Upper lobe of left lung (tissue), 4 donors: ENCODE data around the gene MCF2.

Experiments used
- CTCF ChIP-seq, 6 experiments: fragments of 450-650 bp in 4 of 6; fragments of 200-600 bp in 2 of 6; sonication (generic) in 2 of 6; IDR thresholded peaks; one replicate each; pipeline ENCODE4 v1.5.1; 2016 to 2019; ENCODE audit warnings: antibody characterized with exemption in 6 of 6
- EP300 ChIP-seq, 4 donors: sonication (generic); formaldehyde crosslinking; IDR thresholded peaks; one replicate each; pipeline ENCODE4 v1.5.1; 2017; ENCODE audit warnings: antibody characterized with exemption in 4 of 4, control low read depth in 2 of 4

- TF ChIP-seq EP300 (IDR thresholded peaks at IDR 0.05), result no peak
- TF ChIP-seq CTCF (IDR thresholded peaks at IDR 0.05), result no peak
These were observed 141.0 kb downstream of the MCF2 start for GRCh38 chrX:139566981-139567380.
